IMR-90 (cell line): ENCODE results near the gene DHFR. TPM values are rescaled to one million over a fixed set of nuclear protein-coding genes. Genes with fewer than 3 reads are reported as not detected.

Experiments used
- ATAC-seq: fragments of 200-7000 bp; cut with Tn5 transposase; 2 replicates; pipeline ENCODE4 v1.9.1; 2020; ENCODE audit warnings: low read depth, mild to moderate bottlenecking, moderate library complexity
- BruUV-seq: library from RNA; stranded (reverse); fragments of 400-500 nt; replicated peaks from 2 replicates; lab custom pipeline; 2021; lab: Mats Ljungman, UMichigan
- CTCF ChIA-PET: fragments of 300-600 bp; formaldehyde crosslinking; extraction: SDS; loops from one replicate; lab custom pipeline; 2021; ENCODE audit warnings: antibody characterized with exemption; lab: Yijun Ruan, JAX
- POLR2A ChIA-PET: fragments of 300-600 bp; sonication (Branson Sonifier 250); formaldehyde crosslinking; loops from one replicate; lab custom pipeline; 2022; ENCODE audit warnings: antibody characterized with exemption; ENCODE audit not compliant: unreplicated experiment; lab: Charles Lee
- DNase-seq: peaks from one replicate; pipeline ENCODE4 v3.0.0; 2013
- H2AFZ ChIP-seq: replicated peaks from 2 replicates; pipeline ENCODE3; 2013; ENCODE audit warnings: low read length, mild to moderate bottlenecking; ENCODE audit not compliant: poor library complexity
- H2AK5ac ChIP-seq: 2 replicates; pipeline ENCODE4 v1.6.1; 2013; ENCODE audit warnings: low read depth, low read length, inconsistent platforms
- H2AK9ac ChIP-seq: replicated peaks from 2 replicates; pipeline ENCODE3; 2013; ENCODE audit warnings: mild to moderate bottlenecking, low read depth, low read length, moderate library complexity; ENCODE audit not compliant: poor library complexity
- H2BK120ac ChIP-seq: 2 replicates; pipeline ENCODE4 v1.6.1; 2013; ENCODE audit warnings: low read depth, low read length, inconsistent platforms
- H2BK15ac ChIP-seq: 3 replicates; pipeline ENCODE4 v1.6.1; 2013; ENCODE audit warnings: low read depth, low read length, inconsistent platforms
- H2BK20ac ChIP-seq: 2 replicates; pipeline ENCODE4 v1.6.1; 2013; ENCODE audit warnings: low read depth, mild to moderate bottlenecking, inconsistent platforms, low read length, moderate library complexity
- H2BK5ac ChIP-seq: 2 replicates; pipeline ENCODE4 v1.6.1; 2013; ENCODE audit warnings: mild to moderate bottlenecking, low read depth, low read length, inconsistent platforms; ENCODE audit not compliant: poor library complexity, severe bottlenecking
- H3K14ac ChIP-seq: replicated peaks from 2 replicates; pipeline ENCODE4 v1.6.1; 2013; ENCODE audit warnings: low read depth, low read length, inconsistent platforms
- H3K18ac ChIP-seq: 2 replicates; pipeline ENCODE4 v1.6.1; 2013; ENCODE audit warnings: low read depth, low read length, control low read depth
- H3K23ac ChIP-seq: 2 replicates; pipeline ENCODE4 v1.6.1; 2013; ENCODE audit warnings: low read depth, low read length, inconsistent platforms
- H3K27ac ChIP-seq: 2 replicates; pipeline ENCODE4 v1.5.1; 2013; ENCODE audit warnings: mild to moderate bottlenecking, control low read depth, low read length; ENCODE audit not compliant: insufficient read depth
- H3K27me3 ChIP-seq: 2 replicates; pipeline ENCODE4 v1.6.1; 2013; ENCODE audit warnings: low read length; ENCODE audit not compliant: control insufficient read depth, insufficient read depth
- H3K36me3 ChIP-seq: 2 replicates; pipeline ENCODE4 v1.6.1; 2013; ENCODE audit warnings: low read length, mixed read lengths; ENCODE audit not compliant: control insufficient read depth, insufficient read depth
- H3K4ac ChIP-seq: 2 replicates; pipeline ENCODE4 v1.6.1; 2013; ENCODE audit warnings: low read depth, low read length, inconsistent platforms
- H3K4me1 ChIP-seq: 2 replicates; pipeline ENCODE4 v1.6.1; 2013; ENCODE audit warnings: low read length, mixed read lengths; ENCODE audit not compliant: control insufficient read depth, insufficient read depth
- H3K4me2 ChIP-seq: 2 replicates; pipeline ENCODE4 v1.6.1; 2013; ENCODE audit warnings: low read depth, mild to moderate bottlenecking, control low read depth, low read length, moderate library complexity
- H3K4me3 ChIP-seq: 2 replicates; pipeline ENCODE4 v1.5.1; 2013; ENCODE audit warnings: low read depth, mild to moderate bottlenecking, control low read depth, low read length, moderate library complexity; ENCODE audit not compliant: insufficient read depth
- H3K56ac ChIP-seq: 2 replicates; pipeline ENCODE4 v1.6.1; 2013; ENCODE audit warnings: low read length, inconsistent platforms; ENCODE audit not compliant: insufficient read depth; ENCODE audit errors: extremely low read depth
- H3K79me1 ChIP-seq, 2 experiments: 2 replicates each; pipeline ENCODE4 v1.6.1; 2013; ENCODE audit warnings: low read length in 2 of 2, inconsistent platforms in 1 of 2, low read depth in 1 of 2
- H3K9ac ChIP-seq: 2 replicates; pipeline ENCODE4 v1.6.1; 2013; ENCODE audit warnings: low read depth, low read length, control low read depth
- H3K9me1 ChIP-seq: 2 replicates; pipeline ENCODE4 v1.6.1; 2013; ENCODE audit warnings: low read length, inconsistent platforms; ENCODE audit not compliant: insufficient read depth
- H3K9me3 ChIP-seq: 2 replicates; pipeline ENCODE4 v1.6.1; 2013; ENCODE audit warnings: low read length; ENCODE audit not compliant: control insufficient read depth, insufficient read depth
- H4K20me1 ChIP-seq: 2 replicates; pipeline ENCODE4 v1.6.1; 2013; ENCODE audit warnings: low read length, inconsistent platforms; ENCODE audit not compliant: insufficient read depth
- H4K5ac ChIP-seq: 2 replicates; pipeline ENCODE4 v1.6.1; 2013; ENCODE audit warnings: mild to moderate bottlenecking, low read depth, low read length, control low read depth
- H4K8ac ChIP-seq, 2 experiments: 2 replicates each; pipeline ENCODE4 v1.6.1; 2013; ENCODE audit warnings: low read depth in 2 of 2, low read length in 2 of 2, control low read depth in 1 of 2, inconsistent platforms in 1 of 2
- H4K91ac ChIP-seq: 2 replicates; pipeline ENCODE4 v1.6.1; 2013; ENCODE audit warnings: low read depth, low read length, inconsistent platforms; ENCODE audit not compliant: insufficient read depth
- BHLHE40 ChIP-seq: fragments of 150-350 bp; IDR thresholded peaks from 2 replicates; pipeline ENCODE4 v1.6.1; 2016; ENCODE audit warnings: mild to moderate bottlenecking, low read depth, low read length
- CEBPB ChIP-seq: IDR thresholded peaks from 2 replicates; pipeline ENCODE4 v1.6.1; 2012; ENCODE audit warnings: low read depth, low read length, improper control_type of control experiment
- CHD1 ChIP-seq: IDR thresholded peaks from 2 replicates; pipeline ENCODE4 v1.6.1; 2012; ENCODE audit warnings: low read depth, low read length, improper control_type of control experiment
- ELK1 ChIP-seq: fragments of 150-350 bp; IDR thresholded peaks from 2 replicates; pipeline ENCODE4 v1.6.1; 2016; ENCODE audit warnings: low read depth, mild to moderate bottlenecking, low read length, moderate library complexity, borderline replicate concordance
- MAFK ChIP-seq: IDR thresholded peaks from 2 replicates; pipeline ENCODE4 v1.6.1; 2012; ENCODE audit warnings: low read depth, low read length, improper control_type of control experiment
- MXI1 ChIP-seq: IDR thresholded peaks from 2 replicates; pipeline ENCODE4 v1.6.1; 2012; ENCODE audit warnings: low read depth, mild to moderate bottlenecking, low read length, moderate library complexity, borderline replicate concordance
- NFE2L2 ChIP-seq: fragments of 150-350 bp; IDR thresholded peaks from 2 replicates; pipeline ENCODE4 v1.6.1; 2016; ENCODE audit warnings: low read depth, mild to moderate bottlenecking, low read length
- POLR2A ChIP-seq: IDR thresholded peaks from 2 replicates; pipeline ENCODE4 v1.6.1; 2012; ENCODE audit warnings: mild to moderate bottlenecking, low read depth, low read length
- RCOR1 ChIP-seq: IDR thresholded peaks from 2 replicates; pipeline ENCODE4 v1.6.1; 2012; ENCODE audit warnings: mild to moderate bottlenecking, low read length, improper control_type of control experiment; ENCODE audit not compliant: insufficient replicate concordance
- RFX5 ChIP-seq: IDR thresholded peaks from 2 replicates; pipeline ENCODE4 v1.8.0; 2012; ENCODE audit warnings: low read depth, mild to moderate bottlenecking, low read length, moderate library complexity
- SMC3 ChIP-seq: fragments of 150-350 bp; IDR thresholded peaks from 2 replicates; pipeline ENCODE4 v1.6.1; 2016; ENCODE audit warnings: low read depth, mild to moderate bottlenecking, antibody characterized with exemption, low read length, moderate library complexity
- USF2 ChIP-seq: fragments of 150-350 bp; IDR thresholded peaks from 2 replicates; pipeline ENCODE4 v1.6.1; 2017; ENCODE audit warnings: mild to moderate bottlenecking, antibody characterized with exemption, low read length, low read depth
- WGBS, 2 experiments: methylation state at CpG; one replicate each; pipeline versions ENCODE4 v1.1.5 to v1.1.7; 2013; ENCODE audit warnings: missing lambda C conversion rate in 2 of 2; ENCODE audit not compliant: insufficient read length in 1 of 2; ENCODE audit errors: extremely low coverage in 2 of 2; 5-methylcytosine and 5-hydroxymethylcytosine counted together
- dilution Hi-C: fragments of 300-500 bp; cut with HindIII; formaldehyde crosslinking; loops from one replicate; pipeline ENCODE4 v1.14.3; 2018; ENCODE audit warnings: low sequenced_read_pairs; ENCODE audit not compliant: unreplicated experiment
- in situ Hi-C: fragments of 300-500 bp; cut with MboI; formaldehyde crosslinking; loops from 3 replicates; pipeline ENCODE4 v1.14.3; 2019; ENCODE audit warnings: low sequenced_read_pairs, inconsistent platforms, mixed read lengths
- intact Hi-C: fragments of 100-400 bp; cut with micrococcal nuclease; formaldehyde crosslinking; loops from 2 replicates; pipeline ENCODE4 v1.10.0; 2022
- polyA plus RNA-seq, 3 experiments: library from polyadenylated mRNA; depleted of rRNA; stranded (reverse); fragments of >200 nt; gene quantifications; 2 replicates each; pipeline ENCODE4 v1.2.3, GENCODE V29; 2012; ENCODE audit warnings: low replicate concordance in 1 of 3
- total RNA-seq: library from RNA; depleted of rRNA; stranded (reverse); fragments of >200 nt; gene quantifications from 2 replicates; pipeline ENCODE4 v1.2.3, GENCODE V29; 2012
- TF ChIP-seq, protein P1 (sequence below): conservative IDR thresholded peaks from 2 replicates; pipeline ENCODE4 v1.5.1; 2012; ENCODE audit warnings: mild to moderate bottlenecking, low read depth, low read length, improper control_type of control experiment

DHFR gene
- total and polyA plus RNA-seq, 2 of the 4 experiments (the other 2 are of a cell fraction): 20.6 to 29.4 TPM

DNA sequence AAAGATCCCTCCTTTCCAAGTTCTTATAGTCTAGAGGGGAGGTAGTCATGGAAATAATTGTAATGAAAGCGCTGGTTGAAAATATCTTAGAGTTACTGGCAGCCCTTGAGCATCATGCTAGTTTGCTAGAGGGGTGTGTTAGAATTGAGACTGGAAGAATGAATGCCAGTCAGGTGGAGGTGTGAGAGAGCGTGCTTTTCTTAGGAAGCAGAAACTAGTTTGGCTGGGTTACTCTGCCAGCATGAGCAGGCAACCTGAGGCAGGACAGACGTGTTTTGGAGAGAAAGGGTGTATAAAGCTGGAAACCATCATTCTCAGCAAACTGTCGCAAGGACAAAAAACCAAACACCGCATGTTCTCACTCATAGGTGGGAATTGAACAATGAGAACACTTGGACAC lies 43.6 kb upstream of the DHFR start:
- TF ChIP-seq RFX5: no peak
- TF ChIP-seq CHD1: no peak
- no peak for TF ChIP-seq RCOR1
- TF ChIP-seq BHLHE40: no peak
- no peak for TF ChIP-seq SMC3
- TF ChIP-seq POLR2A: no peak
- no peak for TF ChIP-seq CEBPB
- no peak for TF ChIP-seq MAFK
- no peak for TF ChIP-seq ELK1
- TF ChIP-seq, protein P1, sequence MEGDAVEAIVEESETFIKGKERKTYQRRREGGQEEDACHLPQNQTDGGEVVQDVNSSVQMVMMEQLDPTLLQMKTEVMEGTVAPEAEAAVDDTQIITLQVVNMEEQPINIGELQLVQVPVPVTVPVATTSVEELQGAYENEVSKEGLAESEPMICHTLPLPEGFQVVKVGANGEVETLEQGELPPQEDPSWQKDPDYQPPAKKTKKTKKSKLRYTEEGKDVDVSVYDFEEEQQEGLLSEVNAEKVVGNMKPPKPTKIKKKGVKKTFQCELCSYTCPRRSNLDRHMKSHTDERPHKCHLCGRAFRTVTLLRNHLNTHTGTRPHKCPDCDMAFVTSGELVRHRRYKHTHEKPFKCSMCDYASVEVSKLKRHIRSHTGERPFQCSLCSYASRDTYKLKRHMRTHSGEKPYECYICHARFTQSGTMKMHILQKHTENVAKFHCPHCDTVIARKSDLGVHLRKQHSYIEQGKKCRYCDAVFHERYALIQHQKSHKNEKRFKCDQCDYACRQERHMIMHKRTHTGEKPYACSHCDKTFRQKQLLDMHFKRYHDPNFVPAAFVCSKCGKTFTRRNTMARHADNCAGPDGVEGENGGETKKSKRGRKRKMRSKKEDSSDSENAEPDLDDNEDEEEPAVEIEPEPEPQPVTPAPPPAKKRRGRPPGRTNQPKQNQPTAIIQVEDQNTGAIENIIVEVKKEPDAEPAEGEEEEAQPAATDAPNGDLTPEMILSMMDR: no peak
- TF ChIP-seq NFE2L2: no peak
- TF ChIP-seq MXI1: no peak
- TF ChIP-seq USF2: no peak
- BruUV-seq: no TSS peak
- dilution Hi-C loops (no loop called here), intact Hi-C loops (no loop called here), in situ Hi-C loops (no loop called here)
- Histone ChIP-seq H4K20me1 (no peaks in the 10 kb centered on the region), H3K9me3 (no peaks in the 10 kb centered on the region), H3K27me3 (no peaks in the 10 kb centered on the region), H3K79me1 (peaks cover 6 to 7% of the 10 kb centered on the region in 2 experiments; a peak in 3 of 4 replicates), H4K5ac (no peak overlapping the region), H2BK120ac (no peak overlapping the region), H2AFZ (no peak overlapping the region), H3K9me1 (peaks cover 7% of the 10 kb centered on the region; the same call in 1 of the 2 replicates), H2BK5ac (no peak overlapping the region), H3K4me3 (no peak overlapping the region), H3K27ac (no peak overlapping the region), H4K91ac (no peak overlapping the region), H2AK9ac (no peak overlapping the region), H3K9ac (no peak overlapping the region), H2BK15ac (no peak overlapping the region), H3K4me2 (no peak overlapping the region), H3K4me1 (no peaks in the 10 kb centered on the region), H4K8ac (no peak overlapping the region), H2BK20ac (no peak overlapping the region), H3K18ac (no peak overlapping the region), H2AK5ac (no peak overlapping the region), H3K36me3 (peaks cover 9% of the 10 kb centered on the region), H3K14ac (no peak overlapping the region), H3K4ac (no peak overlapping the region), H3K23ac (no peak overlapping the region), H3K56ac (no peak overlapping the region)
- 100% methylated on average over 1 of the region's 5 CpGs; no CpG with 5 or more reads in 1 of the 2 experiments for WGBS, 2 experiments
- POLR2A ChIA-PET: no interaction called here
- DNase-seq (no peak), ATAC-seq (no peak)
- CTCF ChIA-PET: no interaction called here
